Trophoblast cell (in vitro differentiated cells and primary cell): ENCODE results near the gene PIK3IP1. TPM values are rescaled to one million over a fixed set of nuclear protein-coding genes. Genes with fewer than 3 reads are reported as not detected.

ENCODE experiments used
- DNase-seq, 2 donors: peaks; one replicate each; pipeline ENCODE4 v3.0.0-alpha.2; 2016
- H2AFZ ChIP-seq: 2 replicates; pipeline ENCODE4 v1.6.1; 2013; ENCODE audit warnings: low read length, moderate library complexity, mild to moderate bottlenecking; ENCODE audit not compliant: insufficient read depth, poor library complexity
- H2AK5ac ChIP-seq: 2 replicates; pipeline ENCODE4 v1.6.1; 2013; ENCODE audit warnings: mild to moderate bottlenecking, low read length
- H2BK120ac ChIP-seq: 2 replicates; pipeline ENCODE4 v1.6.1; 2013; ENCODE audit warnings: low read length, mild to moderate bottlenecking, moderate library complexity; ENCODE audit not compliant: insufficient read depth, poor library complexity
- H2BK12ac ChIP-seq: 2 replicates; pipeline ENCODE4 v1.6.1; 2013; ENCODE audit warnings: mild to moderate bottlenecking, low read length, moderate library complexity
- H2BK5ac ChIP-seq: 2 replicates; pipeline ENCODE4 v1.6.1; 2013; ENCODE audit warnings: low read length, low read depth, moderate library complexity, mild to moderate bottlenecking; ENCODE audit not compliant: poor library complexity
- H3K14ac ChIP-seq: 2 replicates; pipeline ENCODE4 v1.6.1; 2013; ENCODE audit warnings: mild to moderate bottlenecking, low read length
- H3K18ac ChIP-seq: 2 replicates; pipeline ENCODE4 v1.6.1; 2013; ENCODE audit warnings: mild to moderate bottlenecking, low read length
- H3K23ac ChIP-seq: 2 replicates; pipeline ENCODE4 v1.6.1; 2013; ENCODE audit warnings: low read length
- H3K27ac ChIP-seq: 2 replicates; pipeline ENCODE4 v1.5.1; 2013; ENCODE audit warnings: low read depth, mild to moderate bottlenecking, inconsistent platforms, low read length, moderate library complexity
- H3K27me3 ChIP-seq: 2 replicates; pipeline ENCODE4 v1.6.1; 2013; ENCODE audit warnings: inconsistent platforms, mild to moderate bottlenecking, low read length, moderate library complexity; ENCODE audit not compliant: insufficient read depth
- H3K36me3 ChIP-seq, 2 experiments: 1 replicate in 1 of 2; 2 replicates in 1 of 2; pipeline ENCODE4 v1.6.1; 2013; ENCODE audit warnings: low read length in 2 of 2, mild to moderate bottlenecking in 2 of 2, moderate library complexity in 1 of 2; ENCODE audit not compliant: insufficient read depth in 2 of 2, control insufficient read depth in 1 of 2
- H3K4ac ChIP-seq: 2 replicates; pipeline ENCODE4 v1.6.1; 2013; ENCODE audit warnings: low read depth, mild to moderate bottlenecking, low read length, moderate library complexity
- H3K4me1 ChIP-seq, 2 experiments: 1 replicate in 1 of 2; 2 replicates in 1 of 2; pipeline ENCODE4 v1.6.1; 2013; ENCODE audit warnings: low read length in 2 of 2, mild to moderate bottlenecking in 2 of 2, moderate library complexity in 1 of 2; ENCODE audit not compliant: insufficient read depth in 2 of 2, control insufficient read depth in 1 of 2
- H3K4me2 ChIP-seq: 2 replicates; pipeline ENCODE4 v1.6.1; 2013; ENCODE audit warnings: inconsistent platforms, mild to moderate bottlenecking, low read length, moderate library complexity
- H3K4me3 ChIP-seq: 2 replicates; pipeline ENCODE4 v1.5.1; 2013; ENCODE audit warnings: mild to moderate bottlenecking, low read depth, low read length, inconsistent platforms
- H3K79me1 ChIP-seq: one replicate; pipeline ENCODE4 v1.6.1; 2013; ENCODE audit warnings: low read length
- H3K79me2 ChIP-seq: 2 replicates; pipeline ENCODE4 v1.6.1; 2013; ENCODE audit warnings: low read length, mild to moderate bottlenecking; ENCODE audit not compliant: control insufficient read depth, insufficient read depth, poor library complexity
- H3K9ac ChIP-seq: 2 replicates; pipeline ENCODE4 v1.6.1; 2013; ENCODE audit warnings: mild to moderate bottlenecking, low read length
- H3K9me3 ChIP-seq: 2 replicates; pipeline ENCODE4 v1.6.1; 2013; ENCODE audit warnings: low read depth, mild to moderate bottlenecking, control low read depth, inconsistent platforms, low read length; ENCODE audit not compliant: insufficient read depth
- H4K12ac ChIP-seq: 2 replicates; pipeline ENCODE4 v1.6.1; 2013; ENCODE audit warnings: low read depth, mild to moderate bottlenecking, low read length, moderate library complexity
- H4K8ac ChIP-seq: 2 replicates; pipeline ENCODE4 v1.6.1; 2013; ENCODE audit warnings: low read depth, mild to moderate bottlenecking, low read length, moderate library complexity
- H4K91ac ChIP-seq: one replicate; pipeline ENCODE4 v1.6.1; 2013; ENCODE audit warnings: low read depth, mild to moderate bottlenecking, low read length, moderate library complexity
- WGBS: extraction: QIAGEN DNeasy Blood & Tissue Kit; methylation state at CpG from one replicate; pipeline ENCODE4 v1.1.7; 2013; ENCODE audit warnings: missing lambda C conversion rate; ENCODE audit not compliant: insufficient read length, insufficient coverage; ENCODE audit errors: extremely low coverage; 5-methylcytosine and 5-hydroxymethylcytosine counted together
- polyA plus RNA-seq: library from polyadenylated mRNA; stranded (reverse); fragments of 200-250 nt; gene quantifications from 2 replicates; pipeline ENCODE4 v1.2.3, GENCODE V29; 2013

PIK3IP1 gene, protein sequence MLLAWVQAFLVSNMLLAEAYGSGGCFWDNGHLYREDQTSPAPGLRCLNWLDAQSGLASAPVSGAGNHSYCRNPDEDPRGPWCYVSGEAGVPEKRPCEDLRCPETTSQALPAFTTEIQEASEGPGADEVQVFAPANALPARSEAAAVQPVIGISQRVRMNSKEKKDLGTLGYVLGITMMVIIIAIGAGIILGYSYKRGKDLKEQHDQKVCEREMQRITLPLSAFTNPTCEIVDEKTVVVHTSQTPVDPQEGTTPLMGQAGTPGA
- polyA plus RNA-seq: 3.7 and 4.0 TPM in 2 replicates

GRCh38 chr22:31292236-31292989 is at the start of gene PIK3IP1:
TSS of gene PIK3IP1 (minus strand) at chr22:31292488. CDS start at chr22:31292344, 144 bp downstream.
- peak; percentile 87 to 93 for DNase-seq
- Histone ChIP-seq H3K79me2 (no peaks in the 10 kb centered on the region), H2AK5ac (peak within 1 kb of the TSS; percentile 30), H4K8ac (peak within 1 kb of the TSS; percentile 73), H3K27ac (peak within 1 kb of the TSS; percentile 45), H3K4ac (peak within 1 kb of the TSS; percentile 27), H3K9ac (no peak within 1 kb of the TSS), H3K27me3 (no peaks in the 10 kb centered on the region), H3K9me3 (no peaks in the 10 kb centered on the region), H3K18ac (peak within 1 kb of the TSS; percentile 22), H4K12ac (peak within 1 kb of the TSS; percentile 35), H3K36me3 (no peaks in the 10 kb centered on the region), H4K91ac (peak within 1 kb of the TSS; percentile 74), H3K4me3 (peak within 1 kb of the TSS; percentile 49), H3K79me1 (peaks cover 17% of the 10 kb centered on the region), H2AFZ (peak within 1 kb of the TSS; percentile 17), H2BK5ac (no peak within 1 kb of the TSS), H3K4me1 (peaks cover 12 to 23% of the 10 kb centered on the region in 2 experiments), H3K14ac (peak within 1 kb of the TSS; percentile 74), H3K23ac (no peak within 1 kb of the TSS), H2BK120ac (peak within 1 kb of the TSS; percentile 74), H2BK12ac (peak within 1 kb of the TSS; percentile 89), H3K4me2 (peak within 1 kb of the TSS; percentile 81)
- no CpG with 5 or more reads among the region's 19 CpGs for WGBS

GRCh38 chr22:31341386-31342088 is 49.2 kb upstream of the PIK3IP1 start:
- Histone ChIP-seq H2AK5ac (no peak overlapping the region), H3K4me3 (no peak overlapping the region), H3K4me1 (peaks cover 29 to 41% of the 10 kb centered on the region in 2 experiments), H2BK120ac (no peak overlapping the region), H3K36me3 (peaks cover 52 to 56% of the 10 kb centered on the region in 2 experiments), H2BK5ac (no peak overlapping the region), H2BK12ac (no peak overlapping the region), H3K9me3 (no peaks in the 10 kb centered on the region), H3K23ac (peak overlapping the region; percentile 33), H3K4ac (peak overlapping the region; percentile 6), H3K9ac (no peak overlapping the region), H3K14ac (no peak overlapping the region), H4K12ac (no peak overlapping the region), H3K27me3 (no peaks in the 10 kb centered on the region), H2AFZ (no peak overlapping the region), H4K8ac (no peak overlapping the region), H3K79me2 (peaks cover 25% of the 10 kb centered on the region), H3K79me1 (peaks cover 31% of the 10 kb centered on the region), H3K4me2 (no peak overlapping the region), H3K27ac (no peak overlapping the region), H3K18ac (peak overlapping the region; percentile 4), H4K91ac (no peak overlapping the region)
- no peak for DNase-seq
- WGBS: no CpG with 5 or more reads among the region's 14 CpGs

- Histone ChIP-seq H3K36me3 (peaks cover 52 to 57% of the 10 kb centered on the region in 2 experiments), H4K12ac (no peak overlapping the region), H3K4me3 (no peak overlapping the region), H2BK120ac (no peak overlapping the region), H3K9ac (no peak overlapping the region), H3K23ac (no peak overlapping the region), H3K9me3 (no peaks in the 10 kb centered on the region), H3K14ac (no peak overlapping the region), H3K4me1 (peaks cover 29 to 41% of the 10 kb centered on the region in 2 experiments), H3K79me2 (peaks cover 22% of the 10 kb centered on the region), H3K27me3 (no peaks in the 10 kb centered on the region), H4K91ac (no peak overlapping the region), H2BK5ac (no peak overlapping the region), H3K18ac (no peak overlapping the region), H4K8ac (no peak overlapping the region), H3K79me1 (peaks cover 27% of the 10 kb centered on the region), H2AFZ (no peak overlapping the region), H3K4ac (no peak overlapping the region), H2AK5ac (no peak overlapping the region), H3K4me2 (no peak overlapping the region), H2BK12ac (no peak overlapping the region), H3K27ac (no peak overlapping the region)
- no peak for DNase-seq
- no CpG with 5 or more reads among the region's 2 CpGs for WGBS
Observed at GRCh38 chr22:31340765-31341247, 48.5 kb upstream of the PIK3IP1 start.

DNA sequence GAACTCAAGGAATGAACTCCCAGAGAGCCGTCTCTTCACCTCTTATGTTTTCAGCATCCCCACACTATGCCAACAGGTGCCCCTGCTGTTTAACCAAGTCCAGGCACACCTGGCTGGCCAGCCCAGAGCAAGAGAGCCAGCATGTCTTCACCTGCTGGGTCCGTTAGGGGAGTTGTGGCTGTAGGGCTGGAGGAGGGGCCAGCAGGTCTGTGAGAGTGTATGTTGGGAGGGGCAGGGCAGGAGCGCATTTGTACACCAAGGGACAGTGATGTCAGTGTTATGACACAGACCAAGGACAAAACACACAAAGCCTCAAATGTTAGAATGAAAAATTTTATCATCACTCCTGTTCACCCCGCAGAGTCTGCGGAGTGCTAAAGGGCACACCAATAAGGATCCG is 48.1 kb upstream of the PIK3IP1 start:
- DNase-seq: no peak
- Histone ChIP-seq H3K4me1 (peaks cover 29 to 39% of the 10 kb centered on the region in 2 experiments), H3K36me3 (peaks cover 57 to 62% of the 10 kb centered on the region in 2 experiments), H4K91ac (no peak overlapping the region), H3K9ac (peak overlapping the region; percentile 57), H4K8ac (no peak overlapping the region), H3K18ac (no peak overlapping the region), H2BK5ac (no peak overlapping the region), H2BK120ac (no peak overlapping the region), H3K4ac (no peak overlapping the region), H3K9me3 (no peaks in the 10 kb centered on the region), H4K12ac (no peak overlapping the region), H3K4me2 (no peak overlapping the region), H3K27ac (no peak overlapping the region), H2AK5ac (no peak overlapping the region), H2AFZ (no peak overlapping the region), H3K27me3 (no peaks in the 10 kb centered on the region), H2BK12ac (no peak overlapping the region), H3K4me3 (no peak overlapping the region), H3K14ac (no peak overlapping the region), H3K79me1 (peaks cover 24% of the 10 kb centered on the region), H3K79me2 (peaks cover 19% of the 10 kb centered on the region), H3K23ac (no peak overlapping the region)
- WGBS: no CpG with 5 or more reads among the region's 6 CpGs
